ENCODE data around the gene STAT3.

DNA sequence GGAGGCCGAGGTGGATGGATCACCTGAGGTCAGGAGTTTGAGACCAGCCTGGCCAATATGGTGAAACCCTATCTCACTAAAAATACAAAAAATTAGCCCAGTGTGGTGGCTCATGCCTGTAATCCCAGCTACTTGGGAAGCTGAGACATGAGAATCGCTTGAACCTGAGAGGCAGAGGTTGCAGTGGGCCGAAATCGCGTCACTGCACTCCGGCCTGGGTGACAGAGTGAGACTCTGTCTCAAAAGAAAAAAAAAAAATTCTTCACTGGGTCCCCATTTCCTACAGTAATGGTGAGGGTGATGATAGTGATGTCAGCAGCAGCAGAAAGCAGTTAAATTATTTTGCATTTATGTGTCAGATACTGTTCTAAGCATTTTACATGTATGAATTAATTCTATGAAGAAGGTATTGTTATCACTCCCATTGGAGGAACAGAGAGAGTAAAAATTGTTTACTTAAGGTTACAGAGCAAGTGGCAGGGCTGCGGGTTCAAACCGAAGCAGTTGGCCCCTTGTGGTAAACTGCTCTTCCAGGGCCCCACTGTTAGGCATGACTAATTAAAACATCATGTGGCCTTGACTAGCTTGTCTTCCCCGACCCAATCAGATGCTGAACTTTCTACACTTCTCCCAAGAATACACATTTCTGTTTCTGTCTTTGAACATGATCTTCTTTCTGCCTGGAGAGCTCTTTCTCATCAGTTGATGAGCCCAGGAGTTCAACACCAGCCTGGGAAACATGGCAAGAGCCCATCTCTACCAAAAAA, 45.8 kb downstream of the STAT3 start:
- TF ChIP-seq EZH2 (IDR thresholded peaks at IDR 0.05; ENCODE audit: borderline replicate concordance, low read depth, low read length, poor library complexity, severe bottlenecking), result no peak
- TF ChIP-seq, protein P1, sequence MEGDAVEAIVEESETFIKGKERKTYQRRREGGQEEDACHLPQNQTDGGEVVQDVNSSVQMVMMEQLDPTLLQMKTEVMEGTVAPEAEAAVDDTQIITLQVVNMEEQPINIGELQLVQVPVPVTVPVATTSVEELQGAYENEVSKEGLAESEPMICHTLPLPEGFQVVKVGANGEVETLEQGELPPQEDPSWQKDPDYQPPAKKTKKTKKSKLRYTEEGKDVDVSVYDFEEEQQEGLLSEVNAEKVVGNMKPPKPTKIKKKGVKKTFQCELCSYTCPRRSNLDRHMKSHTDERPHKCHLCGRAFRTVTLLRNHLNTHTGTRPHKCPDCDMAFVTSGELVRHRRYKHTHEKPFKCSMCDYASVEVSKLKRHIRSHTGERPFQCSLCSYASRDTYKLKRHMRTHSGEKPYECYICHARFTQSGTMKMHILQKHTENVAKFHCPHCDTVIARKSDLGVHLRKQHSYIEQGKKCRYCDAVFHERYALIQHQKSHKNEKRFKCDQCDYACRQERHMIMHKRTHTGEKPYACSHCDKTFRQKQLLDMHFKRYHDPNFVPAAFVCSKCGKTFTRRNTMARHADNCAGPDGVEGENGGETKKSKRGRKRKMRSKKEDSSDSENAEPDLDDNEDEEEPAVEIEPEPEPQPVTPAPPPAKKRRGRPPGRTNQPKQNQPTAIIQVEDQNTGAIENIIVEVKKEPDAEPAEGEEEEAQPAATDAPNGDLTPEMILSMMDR (conservative IDR thresholded peaks at IDR 0.05; ENCODE audit: low read depth, low read length), result no peak

All from A673 (cell line).